Fibroblast of skin of right quadriceps (primary cell): ENCODE results near the gene DNAAF5.
"Not testable (repeated sequence)": the region's sequence is repeated elsewhere in the genome, so short reads cannot be mapped to it uniquely, and the experiment has no call there.

ENCODE experiments used
- DNase-seq: peaks from one replicate; pipeline ENCODE4 v3.0.0-alpha.2; 2013

Gene DNAAF5

GRCh38 chr7:748446-748845, 21.9 kb downstream of the DNAAF5 start:
- no peak for DNase-seq

DNA sequence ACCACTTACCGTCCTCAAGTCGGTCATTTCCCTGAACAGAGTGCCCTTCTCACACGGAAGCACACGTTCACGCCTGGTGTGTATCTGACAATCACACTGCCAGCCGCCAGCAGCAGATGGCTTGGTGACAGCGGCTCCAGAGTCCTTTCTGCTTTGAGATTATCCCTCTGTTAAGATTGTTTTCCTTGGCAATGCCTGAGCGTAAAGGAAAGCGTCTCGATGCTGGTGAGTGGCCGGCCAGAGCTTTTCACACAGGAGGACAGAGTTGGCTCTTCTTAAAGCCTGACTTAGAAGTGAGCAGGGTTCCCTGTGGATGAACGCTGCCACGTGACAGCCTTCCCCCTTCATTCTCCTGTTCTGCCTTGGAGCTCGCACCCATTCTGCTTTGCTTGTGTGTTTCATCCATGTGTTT, 22.6 kb downstream of the DNAAF5 start:
- no peak for DNase-seq

GRCh38 chr7:750111-750905, 23.8 kb downstream of the DNAAF5 start:
- no peak for DNase-seq

DNA sequence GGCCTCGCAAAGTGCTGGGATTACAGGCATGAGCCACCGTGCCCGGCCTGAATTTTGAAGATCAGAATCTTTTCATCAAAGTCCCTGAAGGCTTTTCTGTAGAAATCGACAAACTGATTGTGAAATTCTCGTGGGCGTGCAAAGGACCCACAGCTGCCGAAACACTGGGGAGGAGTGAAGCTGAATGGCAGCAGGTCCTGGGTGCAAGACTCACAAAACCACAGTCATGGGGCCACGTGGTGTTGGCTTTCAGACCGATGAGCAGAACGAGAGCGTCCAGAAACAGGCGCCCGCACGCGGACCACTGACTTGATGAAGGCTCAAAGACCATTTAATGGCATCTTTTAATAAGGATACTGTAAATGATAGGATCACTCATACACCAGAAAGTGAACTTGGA, 25.3 kb downstream of the DNAAF5 start:
- no peak for DNase-seq

GRCh38 chr7:752256-752655, 25.8 kb downstream of the DNAAF5 start:
- DNase-seq = not testable (repeated sequence)

- no peak for DNase-seq
Measured at GRCh38 chr7:753190-753589, 26.7 kb downstream of the DNAAF5 start.

- no peak for DNase-seq
Measured at GRCh38 chr7:754531-755412, 28.3 kb downstream of the DNAAF5 start.

DNA sequence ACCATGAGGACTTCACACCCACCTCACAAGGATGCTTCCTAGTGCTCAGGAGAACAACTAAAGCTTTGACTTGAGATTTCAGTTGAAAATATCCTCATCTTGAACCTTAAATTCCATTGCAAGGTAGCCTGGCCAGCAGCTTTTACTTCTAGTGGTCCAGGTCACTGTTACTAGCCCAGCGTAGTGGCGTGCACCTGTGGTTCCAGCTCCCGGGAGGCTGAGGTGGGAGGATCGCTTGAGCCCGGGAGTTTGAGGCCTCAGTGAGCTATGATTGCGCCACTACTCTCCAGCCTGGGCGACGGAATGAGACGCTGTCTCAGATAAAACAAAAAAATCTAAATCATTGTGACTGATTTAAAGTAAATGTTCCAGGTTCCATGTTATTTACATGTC, 28.9 kb downstream of the DNAAF5 start:
- DNase-seq = no peak

GRCh38 chr7:756231-756927, 29.9 kb downstream of the DNAAF5 start:
- DNase-seq = no peak

- DNase-seq = no peak
Measured at GRCh38 chr7:756928-757560, 30.5 kb downstream of the DNAAF5 start.

DNA sequence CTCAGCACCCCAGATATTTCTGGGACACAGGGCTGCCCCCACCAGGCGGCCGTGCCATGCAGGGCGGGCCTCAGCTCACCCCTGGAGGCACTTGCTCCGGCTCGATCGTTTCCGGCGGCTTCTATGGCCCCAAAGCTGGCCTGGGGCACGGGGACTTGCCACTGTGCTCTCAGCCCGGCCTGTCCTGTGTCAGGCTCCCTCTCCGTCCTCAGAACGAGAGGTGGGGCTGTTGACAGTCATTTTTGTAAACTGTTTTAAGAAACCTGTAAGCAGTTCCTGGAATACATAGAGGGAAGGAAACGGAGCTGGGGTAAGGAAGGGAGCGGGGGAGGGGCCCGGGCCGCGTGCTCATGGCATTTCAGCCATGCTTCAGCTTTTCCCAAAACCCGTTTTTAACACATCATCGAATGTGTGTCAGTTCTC, 31.3 kb downstream of the DNAAF5 start:
- no peak for DNase-seq

GRCh38 chr7:759569-759968, 33.1 kb downstream of the DNAAF5 start:
- DNase-seq = no peak

DNA sequence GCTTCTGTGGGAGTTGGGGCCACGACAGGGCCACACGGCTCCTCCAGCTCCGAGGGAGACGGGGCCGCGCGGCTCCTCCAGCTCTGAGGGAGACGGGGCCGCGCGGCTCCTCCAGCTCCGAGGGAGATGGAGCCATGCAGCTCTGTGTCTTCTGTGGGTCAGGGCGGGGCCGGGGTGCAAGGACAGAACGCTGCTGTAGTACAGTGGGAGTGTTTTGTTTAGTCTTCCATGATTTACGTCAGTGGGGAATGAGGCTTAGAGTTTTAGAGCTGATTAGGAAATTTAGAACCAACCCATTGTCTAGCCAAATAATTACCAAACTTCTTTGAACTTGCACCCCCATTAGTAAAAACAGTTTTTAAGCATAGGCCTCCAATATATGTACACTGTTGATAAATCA, 33.5 kb downstream of the DNAAF5 start:
- DNase-seq = no peak

- DNase-seq = no peak
Measured at GRCh38 chr7:761101-761500, 34.6 kb downstream of the DNAAF5 start.

GRCh38 chr7:761631-762030, 35.1 kb downstream of the DNAAF5 start:
- DNase-seq = no peak

DNA sequence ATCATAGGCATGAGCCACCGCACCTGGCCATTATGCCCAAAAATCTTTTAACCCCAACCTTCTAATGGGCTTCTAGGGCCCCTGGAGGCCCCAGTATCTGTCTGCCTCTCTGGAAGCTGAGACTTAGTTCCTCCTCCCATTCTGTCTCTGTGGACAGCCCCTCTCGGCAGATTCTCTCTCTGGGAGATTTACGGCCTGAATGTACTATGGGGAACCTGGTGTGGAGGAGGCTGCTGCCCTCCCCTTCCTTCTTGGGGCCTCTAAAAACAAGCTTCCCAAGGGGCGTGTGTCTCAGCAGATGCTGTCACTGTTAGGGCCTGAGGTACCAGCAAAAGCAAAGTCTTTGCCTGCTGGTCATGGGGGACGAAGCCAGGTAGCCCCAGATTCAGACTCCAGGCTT, 36.4 kb downstream of the DNAAF5 start:
- DNase-seq = no peak

- DNase-seq = no peak
Measured at GRCh38 chr7:763762-764161, 37.3 kb downstream of the DNAAF5 start.

DNA sequence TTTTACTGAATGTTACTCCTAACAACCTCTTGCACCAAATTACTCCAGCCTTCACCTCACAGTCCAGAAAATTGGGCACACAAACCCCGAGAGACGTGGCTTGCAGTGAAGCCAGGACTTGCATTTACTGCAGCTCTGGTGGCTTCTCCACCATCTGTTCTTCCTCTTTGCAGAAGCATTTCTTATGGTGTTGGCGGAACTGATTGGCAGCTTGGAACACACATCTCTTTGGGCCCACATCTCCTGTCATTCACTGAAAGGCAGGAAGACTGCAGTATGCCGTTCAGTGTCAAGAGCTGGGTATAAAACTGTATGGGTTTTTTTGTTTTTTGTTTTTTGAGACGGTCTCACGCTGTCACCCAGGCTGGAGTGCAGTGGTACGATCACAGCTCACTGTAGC, 38.9 kb downstream of the DNAAF5 start:
- no peak for DNase-seq

DNA sequence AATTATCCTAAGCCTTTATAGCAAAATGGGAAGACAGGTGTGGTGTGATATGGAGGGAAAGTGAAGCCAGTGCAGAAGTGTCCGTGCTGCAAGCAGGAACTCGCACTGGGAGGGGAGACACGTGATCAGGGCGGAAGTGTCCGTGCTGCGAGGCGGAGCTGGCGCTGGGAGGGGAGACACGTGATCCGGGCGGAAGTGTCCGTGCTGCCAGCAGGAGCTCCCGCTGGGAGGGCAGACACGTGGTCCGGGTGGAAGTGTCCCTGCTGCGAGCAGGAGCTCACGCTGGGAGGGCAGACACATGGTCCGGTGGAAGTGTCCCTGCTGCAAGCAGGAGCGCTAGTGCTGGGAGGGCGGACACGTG, 41.1 kb downstream of the DNAAF5 start:
- DNase-seq = peak; percentile 11

- DNase-seq = peak; percentile 51
Measured at GRCh38 chr7:767941-768731, 41.6 kb downstream of the DNAAF5 start.

GRCh38 chr7:768881-769504, 42.5 kb downstream of the DNAAF5 start:
- no peak for DNase-seq

GRCh38 chr7:770336-770735, 43.8 kb downstream of the DNAAF5 start:
- DNase-seq = no peak
